Renal cortical epithelial cell (primary cell): Measurements from ENCODE around the gene SFR1. TPM values are rescaled to one million over a fixed set of nuclear protein-coding genes. Genes with fewer than 3 reads are reported as not detected.

Experiments
- DNase-seq: peaks from one replicate; pipeline ENCODE4 v3.0.0-alpha.2; 2011; ENCODE audit warnings: low read depth
- total RNA-seq: library from RNA; depleted of rRNA; stranded (reverse); fragments of >200 nt; gene quantifications from 2 replicates; pipeline ENCODE4 v1.2.3, GENCODE V29; 2014

Gene SFR1
- total RNA-seq, 1 donor from 2014 or later, result 5.3 TPM

- DNase-seq, result peak; percentile 2
These were observed 52.2 kb downstream of the SFR1 start for GRCh38 chr10:104174136-104174535.

Other genes with a start within 250 kb of the SFR1 start
- gene STN1, start 204.0 kb upstream of the SFR1 start, total RNA-seq, result 27.7 and 36.8 TPM in 2 replicates
- gene SLK, start 155.0 kb upstream of the SFR1 start, total RNA-seq, result 39.9 and 49.0 TPM in 2 replicates
- gene COL17A1, start 36.3 kb upstream of the SFR1 start, total RNA-seq, result 0.89 and 3.3 TPM in 2 replicates
- gene CFAP43, start 110.2 kb downstream of the SFR1 start, total RNA-seq, result 0.52 and 4.7 TPM in 2 replicates
- 46.7 and 234 TPM in 2 replicates for gene GSTO1, start 132.7 kb downstream of the SFR1 start, total RNA-seq
- gene GSTO2, start 147.0 kb downstream of the SFR1 start, total RNA-seq, result 8.5 and 8.9 TPM in 2 replicates
- 5.6 and 8.1 TPM in 2 replicates for gene ITPRIP, start 216.3 kb downstream of the SFR1 start, total RNA-seq
- gene CFAP58, start 231.7 kb downstream of the SFR1 start, total RNA-seq, result 0.75 and 1.6 TPM in 2 replicates